Measurements from ENCODE around the gene HOGA1. TPM values are rescaled to one million over a fixed set of nuclear protein-coding genes. Genes with fewer than 3 reads are reported as not detected.

The HOGA1 gene
- total and polyA plus RNA-seq, 2 donors (not counting 1 experiment from before 2014, with no cell fraction given) = 0.58 to 1.5 TPM

GRCh38 chr10:97580421-97581367 lies 3.5 kb upstream of the HOGA1 start:
- H3K9ac ChIP-seq (ENCODE audit: insufficient read depth, low read length) = no peak overlapping the region
- no peak for DNase-seq (ENCODE audit: low read depth in 2 of 2)
- TF ChIP-seq CTCF (conservative IDR thresholded peaks at IDR 0.05 in 1 of 2, IDR thresholded peaks at IDR 0.05 in 1 of 2; ENCODE audit: low read depth in 1 of 2, low read length in 2 of 2) = no peak
- TF ChIP-seq EZH2 (IDR thresholded peaks at IDR 0.05; ENCODE audit: low read length, missing control alignments) = no peak
- no peaks in the 10 kb centered on the region for H4K20me1 ChIP-seq (ENCODE audit: control insufficient read depth, extremely low read depth, insufficient read depth, low read length)
- H3K36me3 ChIP-seq (ENCODE audit: control insufficient read depth, insufficient read depth, low read length) = no peaks in the 10 kb centered on the region
- H3K9me3 ChIP-seq (ENCODE audit: control insufficient read depth, insufficient read depth, low read depth, low read length) = no peaks in the 10 kb centered on the region
- no peaks in the 10 kb centered on the region for H3K79me2 ChIP-seq (ENCODE audit: control insufficient read depth, insufficient read depth, low read length)
- peaks cover 3% of the 10 kb centered on the region for H3K4me1 ChIP-seq (ENCODE audit: control insufficient read depth, extremely low read depth, insufficient read depth, low read length)
- no peak overlapping the region for H2AFZ ChIP-seq (ENCODE audit: low read length)
- no peak overlapping the region for H3K4me3 ChIP-seq (replicated peaks in 1 of 4; ENCODE audit: control extremely low read depth in 1 of 4, insufficient read depth in 1 of 4, low read depth in 3 of 4, low read length in 4 of 4)
- H3K27me3 ChIP-seq (ENCODE audit: control insufficient read depth, insufficient read depth, low read length) = no peaks in the 10 kb centered on the region
- H3K4me2 ChIP-seq (ENCODE audit: extremely low read depth, insufficient read depth, low read length) = no peak overlapping the region
- no peak overlapping the region for H3K27ac ChIP-seq (ENCODE audit: insufficient read depth, low read length)

GRCh38 chr10:97582169-97582568 lies 2.0 kb upstream of the HOGA1 start:
- Histone ChIP-seq H4K20me1 (ENCODE audit: control insufficient read depth, extremely low read depth, insufficient read depth, low read length) (no peaks in the 10 kb centered on the region), H3K4me2 (ENCODE audit: extremely low read depth, insufficient read depth, low read length) (no peak overlapping the region), H2AFZ (ENCODE audit: low read length) (no peak overlapping the region), H3K79me2 (ENCODE audit: control insufficient read depth, insufficient read depth, low read length) (no peaks in the 10 kb centered on the region), H3K4me1 (ENCODE audit: control insufficient read depth, extremely low read depth, insufficient read depth, low read length) (peaks cover 3% of the 10 kb centered on the region), H3K27me3 (ENCODE audit: control insufficient read depth, insufficient read depth, low read length) (no peaks in the 10 kb centered on the region), H3K4me3 (replicated peaks in 1 of 4; ENCODE audit: control extremely low read depth in 1 of 4, insufficient read depth in 1 of 4, low read depth in 3 of 4, low read length in 4 of 4) (no peak overlapping the region), H3K27ac (ENCODE audit: insufficient read depth, low read length) (no peak overlapping the region), H3K36me3 (ENCODE audit: control insufficient read depth, insufficient read depth, low read length) (no peaks in the 10 kb centered on the region), H3K9me3 (ENCODE audit: control insufficient read depth, insufficient read depth, low read depth, low read length) (no peaks in the 10 kb centered on the region), H3K9ac (ENCODE audit: insufficient read depth, low read length) (no peak overlapping the region)
- DNase-seq (ENCODE audit: low read depth in 2 of 2) = no peak
- TF ChIP-seq CTCF (conservative IDR thresholded peaks at IDR 0.05 in 1 of 2, IDR thresholded peaks at IDR 0.05 in 1 of 2; ENCODE audit: low read depth in 1 of 2, low read length in 2 of 2) = no peak
- TF ChIP-seq EZH2 (IDR thresholded peaks at IDR 0.05; ENCODE audit: low read length, missing control alignments) = no peak

DNA sequence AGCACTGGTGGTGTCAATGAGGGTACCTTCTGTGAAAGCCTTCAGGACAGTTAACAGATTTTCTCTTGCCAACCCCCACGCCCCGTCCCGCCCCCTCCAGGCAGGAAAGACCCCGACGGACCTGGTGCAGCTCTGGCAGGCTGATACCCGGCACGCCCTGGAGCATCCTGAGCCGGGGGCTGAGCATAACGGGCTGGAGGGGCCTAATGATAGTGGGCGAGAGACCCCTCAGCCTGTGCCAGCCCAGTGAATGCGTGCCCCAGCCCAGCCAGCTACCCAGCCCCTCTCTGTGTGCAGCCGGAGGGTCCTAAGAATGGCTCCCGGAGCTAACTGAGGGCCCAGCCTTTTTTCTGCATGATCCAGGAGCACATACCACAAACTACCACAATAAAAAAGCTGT lies 713 bp upstream of the HOGA1 start:
- H3K4me2 ChIP-seq (ENCODE audit: extremely low read depth, insufficient read depth, low read length) = no peak overlapping the region
- H4K20me1 ChIP-seq (ENCODE audit: control insufficient read depth, extremely low read depth, insufficient read depth, low read length) = no peaks in the 10 kb centered on the region
- H3K36me3 ChIP-seq (ENCODE audit: control insufficient read depth, insufficient read depth, low read length) = no peaks in the 10 kb centered on the region
- no peaks in the 10 kb centered on the region for H3K27me3 ChIP-seq (ENCODE audit: control insufficient read depth, insufficient read depth, low read length)
- H3K9ac ChIP-seq (ENCODE audit: insufficient read depth, low read length) = no peak overlapping the region
- TF ChIP-seq CTCF (conservative IDR thresholded peaks at IDR 0.05 in 1 of 2, IDR thresholded peaks at IDR 0.05 in 1 of 2; ENCODE audit: low read depth in 1 of 2, low read length in 2 of 2) (no peak), EZH2 (IDR thresholded peaks at IDR 0.05; ENCODE audit: low read length, missing control alignments) (no peak)
- H3K79me2 ChIP-seq (ENCODE audit: control insufficient read depth, insufficient read depth, low read length) = no peaks in the 10 kb centered on the region
- no peak for DNase-seq (ENCODE audit: low read depth in 2 of 2)
- peaks cover 3% of the 10 kb centered on the region for H3K4me1 ChIP-seq (ENCODE audit: control insufficient read depth, extremely low read depth, insufficient read depth, low read length)
- H3K27ac ChIP-seq (ENCODE audit: insufficient read depth, low read length) = no peak overlapping the region
- H2AFZ ChIP-seq (ENCODE audit: low read length) = no peak overlapping the region
- no peak overlapping the region for H3K4me3 ChIP-seq (replicated peaks in 1 of 4; ENCODE audit: control extremely low read depth in 1 of 4, insufficient read depth in 1 of 4, low read depth in 3 of 4, low read length in 4 of 4)
- H3K9me3 ChIP-seq (ENCODE audit: control insufficient read depth, insufficient read depth, low read depth, low read length) = no peaks in the 10 kb centered on the region
